Fibroblast of the conjunctiva (primary cell): Measurements from ENCODE around the gene ARMC3.
A peak's percentile ranks its signal among the peaks of the same experiment; 100 is the strongest.
"Not testable (repeated sequence)": the region's sequence is repeated elsewhere in the genome, so short reads cannot be mapped to it uniquely, and the experiment has no call there.

Experiments
- DNase-seq: peaks from one replicate; pipeline ENCODE4 v3.0.0-alpha.2; 2010; ENCODE audit warnings: low read depth

The ARMC3 gene

DNA sequence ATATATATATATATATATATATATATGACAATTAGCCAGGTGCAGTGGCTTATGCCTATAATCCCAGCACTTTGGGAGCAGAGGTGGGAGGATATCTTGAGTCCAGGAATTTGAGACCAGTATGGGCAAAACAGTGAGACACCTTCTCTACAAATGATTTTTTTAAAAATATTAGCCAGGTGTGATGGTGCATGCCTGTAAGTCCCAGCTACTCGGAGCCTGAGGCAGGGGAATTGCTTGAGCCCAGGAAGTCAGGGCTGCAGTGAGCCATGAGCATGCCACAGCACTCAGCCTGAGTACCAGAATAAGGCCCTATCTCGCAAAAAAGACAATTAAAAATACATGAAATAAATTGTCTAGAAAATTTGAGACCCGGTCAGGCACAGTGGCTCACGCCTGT, 120.3 kb downstream of the ARMC3 start:
- no peak for DNase-seq

DNA sequence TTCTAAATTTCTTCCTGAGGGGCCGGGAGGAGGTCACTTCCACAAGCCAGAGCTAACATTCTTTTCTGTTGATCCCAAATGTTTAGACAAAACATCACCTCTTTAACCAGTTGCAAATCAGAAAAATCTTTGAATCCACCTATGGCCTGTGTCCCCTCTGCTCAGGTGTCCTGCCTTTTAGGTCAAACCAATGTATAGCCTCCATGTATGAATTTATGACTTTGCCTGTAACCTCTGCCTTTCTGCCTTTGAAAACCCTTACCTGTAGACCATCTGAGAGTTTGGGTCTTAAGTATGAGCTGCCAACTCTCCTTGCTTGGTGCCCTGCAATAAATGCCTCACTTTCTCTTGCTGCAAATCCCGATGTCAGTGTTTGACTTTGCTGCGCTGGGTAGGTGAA, 123.4 kb downstream of the ARMC3 start:
- DNase-seq, result no peak

DNA sequence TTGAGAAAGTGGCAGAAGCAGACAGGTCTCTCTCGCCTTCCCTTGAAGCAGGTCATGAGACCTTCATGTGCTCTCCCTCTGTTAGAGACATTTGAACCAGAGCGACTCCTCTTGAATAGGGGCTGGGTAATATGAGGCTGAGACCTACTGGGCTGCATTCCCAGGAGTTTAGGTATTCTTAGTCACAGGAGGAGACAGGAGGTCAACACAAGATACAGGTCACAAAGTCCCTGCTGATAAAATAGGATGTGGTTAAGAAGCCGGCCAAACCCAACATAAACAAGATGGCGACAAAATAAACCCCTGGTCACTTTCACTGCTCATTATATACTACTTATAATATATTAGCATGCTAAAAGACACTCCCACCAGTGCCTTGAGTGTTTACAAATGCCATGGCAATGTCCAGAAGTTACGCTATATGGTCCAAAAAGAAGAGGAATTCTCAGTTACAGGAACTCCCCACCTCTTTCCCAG, 124.0 kb downstream of the ARMC3 start:
- no peak for DNase-seq

DNA sequence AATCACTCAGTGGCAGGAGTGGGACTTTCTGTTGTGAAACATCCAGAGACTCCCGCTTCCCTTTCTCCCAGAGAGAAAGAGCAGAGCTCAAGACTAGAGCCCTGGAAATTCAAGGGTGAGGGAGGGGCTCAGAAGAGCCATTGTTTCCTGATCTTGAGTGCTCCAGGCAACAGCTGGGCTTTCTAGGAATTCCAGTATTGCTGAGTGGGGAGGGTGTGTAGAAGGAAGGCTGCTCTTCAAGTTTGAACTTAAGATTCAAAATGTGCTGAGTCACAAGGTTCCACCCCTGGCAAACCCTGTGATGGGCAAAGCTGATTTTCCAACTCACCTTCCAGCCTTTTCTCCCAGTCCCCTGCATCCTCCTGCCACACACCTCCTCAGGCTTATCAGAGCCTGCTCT, 125.2 kb downstream of the ARMC3 start:
- DNase-seq, result no peak

DNA sequence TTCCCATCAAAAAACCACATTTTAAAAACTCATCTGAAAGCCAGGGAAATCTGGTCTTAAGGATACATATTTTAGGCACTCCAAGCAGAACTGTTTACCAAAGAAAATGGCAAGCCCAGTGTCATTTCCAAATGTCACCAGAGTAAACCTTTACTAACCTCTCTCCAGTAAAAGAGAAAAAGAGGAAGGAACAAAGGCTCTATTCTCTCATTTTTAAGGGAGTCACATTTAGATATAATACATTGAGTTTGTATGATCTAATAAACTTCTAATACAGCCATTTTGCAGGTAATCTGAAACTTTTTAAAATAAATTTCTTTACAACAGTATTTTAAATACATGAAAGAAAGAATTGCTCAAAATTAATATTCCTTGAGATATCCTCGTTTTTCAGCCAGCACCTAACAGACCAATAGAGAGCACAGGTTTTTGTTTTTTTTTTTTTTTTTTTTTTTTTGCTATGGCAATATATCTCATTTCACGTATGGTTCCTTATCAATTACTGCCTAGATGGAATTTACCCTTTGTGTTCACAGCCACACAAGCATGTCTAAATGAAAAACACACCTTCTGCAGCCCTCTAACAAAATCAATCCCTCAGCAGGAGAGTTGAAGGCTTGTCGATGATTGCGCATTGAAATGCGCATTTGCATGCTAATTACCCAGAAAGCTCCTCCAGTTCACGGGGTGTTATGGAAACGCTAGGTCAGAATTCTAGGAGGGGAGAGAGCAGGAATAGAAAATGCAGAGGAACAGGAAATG, 127.8 kb downstream of the ARMC3 start:
- DNase-seq, result no peak

DNA sequence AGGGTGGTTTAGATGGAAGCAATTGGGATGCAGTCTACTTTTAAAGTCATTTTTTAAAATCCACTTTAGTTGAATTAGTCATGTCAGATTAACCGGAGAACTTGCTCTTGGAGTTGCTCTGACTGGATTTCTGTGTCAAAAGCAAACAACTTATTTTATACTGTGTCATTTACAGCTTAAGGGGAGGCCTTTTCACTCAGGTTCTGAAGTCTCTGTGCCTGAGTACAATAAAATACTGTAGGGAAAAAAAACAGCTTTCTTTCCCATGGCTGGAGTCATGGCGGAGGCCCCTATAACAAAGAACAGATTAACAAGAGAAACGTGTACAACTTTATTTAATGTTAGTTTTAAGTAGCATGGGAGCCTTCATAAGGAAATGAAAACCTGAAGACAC, 128.3 kb downstream of the ARMC3 start:
- no peak for DNase-seq

DNA sequence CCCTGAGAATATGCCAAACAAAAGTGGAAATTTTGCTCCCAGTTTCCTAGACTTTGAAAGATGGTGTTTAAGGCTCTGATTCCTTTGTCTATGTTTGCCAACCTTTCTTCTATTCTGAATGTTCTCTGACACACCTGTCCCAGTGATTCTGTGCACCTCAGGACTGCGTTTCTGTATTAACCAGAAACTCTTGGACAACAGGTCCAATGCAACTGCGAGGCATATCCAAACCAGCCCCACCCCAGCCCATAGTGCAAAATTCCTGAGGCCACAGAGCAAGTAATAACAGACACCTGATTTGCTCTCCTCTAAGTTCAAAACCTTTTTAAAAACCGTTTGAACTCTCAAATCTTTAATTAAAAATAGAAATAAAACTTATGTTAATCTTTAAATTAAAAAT, 130.5 kb downstream of the ARMC3 start:
- DNase-seq, result no peak

DNA sequence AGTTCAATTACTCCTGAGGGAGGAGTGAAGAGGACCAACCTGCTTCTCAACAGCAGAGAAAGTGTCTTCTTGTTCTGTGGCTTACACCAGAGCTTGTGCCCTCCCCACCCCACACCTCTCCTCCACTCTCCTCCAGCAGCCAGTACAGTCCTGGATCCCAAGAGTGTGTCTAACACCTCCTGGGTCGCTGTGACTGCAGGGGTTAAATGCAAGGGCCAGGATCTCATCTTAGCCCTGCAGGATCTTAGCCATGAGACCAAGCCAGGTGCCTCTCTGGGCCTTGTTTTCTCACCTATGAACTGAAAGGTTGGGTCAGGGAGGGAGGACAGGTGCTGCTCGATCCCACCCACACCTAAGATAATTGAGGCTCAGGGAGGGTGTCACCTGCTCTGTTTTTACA, 133.1 kb downstream of the ARMC3 start:
- DNase-seq, result no peak

DNA sequence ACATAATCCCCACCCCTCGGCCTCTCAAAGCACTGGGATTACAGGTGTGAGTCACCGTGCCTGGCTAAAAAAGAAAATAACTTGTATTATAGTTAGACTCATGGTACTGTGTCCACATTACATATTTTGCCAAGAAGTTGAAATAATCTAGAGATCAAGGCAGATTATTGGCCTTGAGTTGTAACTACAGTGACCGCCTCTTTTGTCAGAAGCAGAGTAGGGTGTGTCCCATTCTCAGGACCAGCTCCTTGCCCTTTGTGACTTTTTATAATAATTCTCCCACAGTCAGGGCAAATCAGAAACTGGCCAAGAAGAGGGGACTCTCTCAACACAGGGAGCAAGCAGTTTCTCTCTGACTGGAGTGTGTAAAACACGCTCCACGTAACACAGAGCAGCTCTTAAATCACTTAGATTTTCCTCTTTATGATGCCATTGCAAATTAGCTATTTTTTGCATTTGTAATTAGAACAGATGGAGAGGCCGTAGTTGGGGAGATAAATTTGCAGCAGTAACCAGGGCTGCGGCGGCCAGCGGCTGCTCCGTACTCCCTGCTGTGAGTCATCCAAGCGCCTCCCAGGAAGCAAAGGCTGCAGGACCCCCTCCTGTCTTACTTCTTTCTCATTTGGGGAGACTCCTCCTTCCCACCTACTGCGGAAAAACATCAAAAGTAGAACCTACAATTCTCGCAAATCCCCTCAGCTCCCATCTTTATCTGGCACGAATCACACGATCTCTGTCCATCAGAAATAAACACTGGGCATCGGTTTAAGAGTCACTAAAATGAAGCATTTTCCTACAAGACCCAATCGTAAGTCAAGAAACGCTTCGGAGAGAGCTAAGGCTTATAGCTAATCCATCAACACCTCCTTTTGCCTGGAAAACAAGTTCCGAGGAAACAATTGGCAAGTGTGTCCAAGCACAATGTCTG, 135.5 kb downstream of the ARMC3 start:
- DNase-seq, result no peak

DNA sequence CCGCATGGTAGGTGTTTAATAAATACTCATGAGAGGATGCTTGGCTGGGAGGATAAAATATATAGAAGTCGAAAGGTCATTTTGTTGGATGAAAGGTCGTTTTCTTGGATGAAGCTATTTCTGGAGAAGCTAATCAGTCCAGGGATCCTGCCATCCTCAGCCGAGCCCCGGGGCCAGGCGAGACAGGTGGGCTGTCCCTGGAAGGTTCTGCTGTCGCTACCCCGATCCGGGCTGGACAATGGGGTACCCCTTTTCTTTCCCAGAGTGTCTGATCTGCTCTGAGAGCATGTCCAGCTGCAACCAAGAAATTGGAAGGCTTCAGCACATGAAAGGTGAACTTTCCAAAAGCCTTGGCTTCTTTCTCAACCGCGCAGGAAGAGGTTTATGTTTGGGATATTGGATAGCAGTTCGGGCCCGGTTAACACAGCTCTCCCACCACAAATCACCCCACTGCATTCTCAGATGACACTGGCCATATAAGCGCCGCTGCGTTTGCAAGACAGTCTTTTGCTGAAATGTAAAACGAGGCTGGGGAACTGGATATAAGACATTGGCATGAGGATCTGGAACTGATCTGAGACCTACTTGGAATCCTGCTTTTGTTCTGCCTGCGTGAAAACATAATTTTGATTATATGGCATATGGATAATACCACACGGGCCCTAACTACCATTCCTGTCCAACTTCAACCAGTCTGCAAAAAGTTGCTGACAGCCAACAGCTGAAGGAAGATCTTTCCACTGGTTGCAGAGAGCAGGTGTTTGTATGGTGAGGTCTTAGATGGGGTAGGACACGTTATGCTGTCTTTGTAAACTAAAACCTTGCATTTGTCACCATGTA, 136.3 kb downstream of the ARMC3 start:
- no peak for DNase-seq

DNA sequence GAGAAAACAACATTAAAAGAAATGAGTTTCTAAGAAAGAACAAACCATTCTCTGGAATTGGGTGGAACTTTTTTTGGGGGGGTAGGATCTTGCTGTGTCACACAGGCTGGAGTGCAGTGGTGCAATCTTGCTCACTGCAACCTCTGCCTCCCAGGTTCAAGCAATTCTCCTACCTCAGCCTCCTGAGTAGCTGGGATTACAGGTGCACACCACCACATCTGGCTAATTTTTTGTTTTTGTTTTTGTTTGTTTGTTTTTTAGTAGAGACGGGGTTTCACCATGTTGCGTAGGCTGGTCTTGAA, 136.9 kb downstream of the ARMC3 start:
- DNase-seq, result not testable (repeated sequence)

DNA sequence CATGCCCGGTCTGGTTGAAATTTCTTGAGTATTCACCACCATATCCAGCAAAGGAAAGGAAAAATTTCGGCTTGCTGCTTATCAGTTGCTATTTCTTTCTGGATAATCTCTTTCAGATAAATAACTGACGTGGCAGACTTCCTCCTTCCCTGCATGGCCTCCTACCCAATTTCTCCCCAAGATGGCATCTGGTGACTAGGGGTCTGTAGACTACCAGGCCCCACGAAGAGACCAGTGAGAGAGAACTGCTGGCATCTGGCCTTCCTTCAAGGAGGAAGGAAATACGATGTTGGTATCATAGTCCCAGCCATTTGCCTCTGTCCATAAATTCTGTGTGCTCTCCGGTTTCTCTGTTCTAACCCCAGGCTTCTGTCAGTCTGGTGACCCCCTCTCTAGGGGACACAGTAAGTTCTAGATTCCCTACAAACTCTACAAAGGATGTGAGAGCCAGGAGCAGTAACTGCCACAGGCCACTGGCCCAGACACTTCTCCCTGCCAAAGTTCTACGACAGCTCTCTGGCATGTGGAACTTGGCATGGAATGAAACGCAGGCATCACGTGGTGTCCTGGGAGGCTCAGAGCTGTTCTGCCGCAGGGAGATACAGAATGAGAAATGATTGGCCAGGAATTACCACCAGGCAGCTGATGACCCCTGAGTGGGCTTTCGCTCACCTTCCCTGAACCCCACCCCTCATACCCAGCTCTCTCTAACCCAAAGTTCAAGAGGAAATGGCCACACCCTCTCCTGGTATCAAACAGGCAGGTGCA, 137.5 kb downstream of the ARMC3 start:
- DNase-seq, result peak; percentile 38

DNA sequence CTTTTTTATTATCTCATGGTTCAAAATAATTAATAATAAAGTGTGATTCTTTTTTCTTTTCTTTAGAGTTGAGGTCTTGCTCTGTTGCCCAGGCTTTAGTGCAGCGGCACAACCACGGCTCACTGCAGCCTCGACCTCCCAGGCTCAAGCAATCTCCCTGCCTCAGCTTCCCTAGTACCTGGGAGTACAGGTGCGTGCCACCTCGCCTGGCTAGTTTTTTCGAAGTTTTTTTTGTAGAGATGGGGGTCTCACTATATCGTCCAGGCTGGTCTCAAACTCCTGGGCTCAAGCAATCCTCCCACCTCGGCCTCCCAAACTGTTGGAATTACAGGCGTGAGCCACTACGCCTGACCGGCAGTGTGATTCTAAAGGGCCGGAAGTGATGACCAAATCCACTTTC, 139.5 kb downstream of the ARMC3 start:
- no peak for DNase-seq

DNA sequence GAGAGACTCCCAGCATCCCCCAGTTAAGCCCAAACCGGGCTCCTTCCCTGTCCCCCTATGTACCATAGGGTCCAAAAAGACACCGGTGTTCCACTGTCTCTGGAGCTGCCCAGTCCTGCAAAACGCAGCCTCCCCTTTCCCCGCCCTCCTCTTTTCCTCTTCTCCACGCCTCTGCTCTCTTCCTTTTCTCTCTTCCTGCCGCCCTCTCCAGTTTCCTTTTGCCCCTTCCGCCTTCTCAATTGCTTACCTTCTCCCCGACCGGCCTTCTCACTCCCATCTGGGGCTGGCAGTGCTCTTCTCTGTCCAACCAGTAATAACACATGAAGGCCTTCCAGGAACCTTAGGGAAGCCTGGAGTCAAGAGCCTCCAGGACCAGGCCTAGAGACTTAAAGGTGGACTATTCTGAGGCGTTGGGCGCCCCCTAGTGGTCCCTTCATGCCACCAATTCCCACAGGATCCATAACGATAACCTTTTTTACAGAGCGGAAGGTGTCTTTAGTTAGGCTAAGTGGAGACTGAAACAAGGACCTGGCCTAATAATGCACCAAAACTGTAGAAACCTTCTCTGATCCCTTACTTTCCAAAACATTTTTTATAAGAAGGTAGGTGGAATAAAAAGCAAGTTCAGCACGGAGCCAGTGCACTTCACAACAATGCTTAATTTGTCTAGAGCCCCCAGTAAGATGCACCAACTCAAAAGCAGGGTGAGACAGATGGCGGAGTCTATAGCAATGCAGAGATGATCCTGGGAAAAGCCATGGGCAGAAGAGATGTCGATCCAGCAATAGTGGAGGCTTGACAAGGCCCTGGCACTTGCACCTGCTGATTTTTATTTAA, 140.3 kb downstream of the ARMC3 start:
- peak; percentile 58 for DNase-seq

DNA sequence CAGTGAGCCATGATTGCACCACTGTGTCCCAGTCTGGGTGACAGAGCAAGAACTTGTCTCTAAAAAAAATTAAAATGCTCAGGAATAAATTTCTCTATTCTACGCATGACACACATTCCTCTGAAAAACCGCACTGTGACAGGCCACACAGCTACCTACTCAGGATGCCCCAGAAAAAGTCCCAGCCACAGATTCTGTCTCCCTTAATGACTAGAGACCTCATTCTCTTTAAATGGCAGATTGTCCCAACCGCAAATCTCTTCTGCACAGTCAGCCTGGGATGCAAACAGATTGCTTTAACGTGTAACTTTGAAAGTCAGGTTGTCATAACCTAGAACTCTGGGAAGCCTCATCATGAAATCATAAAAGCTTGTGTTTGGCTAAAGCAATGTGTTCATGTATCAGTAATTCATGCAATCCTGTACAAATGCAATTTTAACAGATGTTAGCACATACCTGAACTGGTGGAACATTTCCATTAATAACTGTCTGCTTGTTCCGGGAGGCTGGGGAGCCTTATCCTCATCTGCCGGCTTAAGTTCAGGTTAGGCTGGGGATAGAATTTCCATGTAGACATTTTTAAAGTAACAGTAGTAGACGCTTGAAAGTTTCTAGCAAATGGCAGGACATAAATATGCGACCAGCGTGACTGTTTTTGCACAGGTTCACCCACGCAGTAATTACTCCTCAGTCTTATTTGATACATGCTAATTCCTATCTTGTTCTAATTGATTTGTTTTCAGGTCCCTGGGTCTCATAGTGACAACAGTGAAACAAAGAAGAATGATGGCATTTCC, 141.4 kb downstream of the ARMC3 start:
- DNase-seq, result no peak

DNA sequence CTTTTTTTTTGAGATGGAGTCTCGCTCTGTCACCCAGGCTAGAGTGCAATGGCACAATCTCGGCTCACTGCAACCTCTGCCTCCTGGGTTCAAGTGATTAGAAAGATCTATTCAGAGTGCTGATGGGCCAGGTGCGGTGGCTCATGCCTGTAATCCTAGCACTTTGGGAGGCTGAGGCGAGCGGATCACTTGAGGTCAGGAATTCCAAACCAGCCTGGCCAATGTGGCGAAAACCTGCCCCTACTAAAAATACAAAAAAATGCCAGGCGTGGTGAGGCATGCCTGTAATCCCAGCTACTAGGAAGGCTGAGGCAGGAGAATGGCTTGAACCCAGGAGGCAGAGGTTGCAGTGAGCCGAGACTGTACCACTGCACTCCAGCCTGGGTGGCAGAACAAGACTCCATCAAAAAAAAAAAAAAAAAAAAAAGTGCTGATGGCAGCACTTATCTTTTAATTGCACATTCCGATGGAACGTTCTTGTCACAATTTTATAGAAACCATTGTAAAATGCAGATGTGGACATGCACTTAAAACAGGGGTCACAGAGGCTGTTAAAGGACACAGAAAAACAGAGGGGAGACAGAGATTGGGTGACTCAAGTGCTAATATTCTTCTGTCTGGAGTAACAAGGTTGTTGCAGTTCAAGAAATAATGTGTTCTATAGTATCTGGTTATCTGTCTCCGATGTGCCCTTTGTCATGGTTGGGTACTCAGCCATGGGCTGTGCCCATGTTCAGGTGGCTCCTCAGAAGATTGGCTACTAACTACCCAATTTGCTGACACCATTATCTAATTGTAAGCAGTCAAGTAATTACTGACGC, 142.4 kb downstream of the ARMC3 start:
- DNase-seq, result not testable (repeated sequence)

DNA sequence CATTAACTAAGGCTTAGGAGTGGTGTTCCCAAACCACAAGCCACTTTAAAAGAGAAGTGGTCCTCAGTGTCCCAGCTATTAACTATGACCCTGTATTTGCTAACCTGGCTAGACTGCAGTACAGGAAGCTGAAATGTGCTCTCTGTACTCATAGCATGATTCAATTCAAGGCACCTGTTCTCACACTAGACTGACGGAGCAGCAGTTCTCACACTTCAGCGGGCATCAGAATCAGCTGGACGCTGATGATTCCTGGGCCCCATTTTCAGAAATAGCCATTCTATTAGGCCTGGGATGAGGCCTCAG, 143.0 kb downstream of the ARMC3 start:
- DNase-seq, result no peak

DNA sequence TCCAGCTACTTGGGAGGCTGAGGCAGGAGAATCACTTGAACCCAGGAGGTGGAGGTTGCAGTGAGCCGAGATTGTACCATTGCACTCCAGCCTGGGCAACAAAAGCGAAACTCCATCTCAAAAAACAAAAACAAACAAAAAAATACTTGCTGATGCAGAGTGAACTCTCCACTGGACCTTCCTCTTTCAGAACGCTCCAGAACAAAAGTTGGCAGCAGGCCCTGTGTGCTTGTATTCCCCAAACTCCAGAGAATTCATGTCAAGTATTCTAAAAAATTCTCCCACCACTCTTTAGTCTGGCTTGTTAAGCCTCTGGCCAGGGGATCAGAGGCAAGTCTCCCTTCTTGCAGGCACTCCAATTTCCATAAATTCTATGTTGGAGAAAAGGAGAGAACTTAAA, 144.7 kb downstream of the ARMC3 start:
- not testable (repeated sequence) for DNase-seq

DNA sequence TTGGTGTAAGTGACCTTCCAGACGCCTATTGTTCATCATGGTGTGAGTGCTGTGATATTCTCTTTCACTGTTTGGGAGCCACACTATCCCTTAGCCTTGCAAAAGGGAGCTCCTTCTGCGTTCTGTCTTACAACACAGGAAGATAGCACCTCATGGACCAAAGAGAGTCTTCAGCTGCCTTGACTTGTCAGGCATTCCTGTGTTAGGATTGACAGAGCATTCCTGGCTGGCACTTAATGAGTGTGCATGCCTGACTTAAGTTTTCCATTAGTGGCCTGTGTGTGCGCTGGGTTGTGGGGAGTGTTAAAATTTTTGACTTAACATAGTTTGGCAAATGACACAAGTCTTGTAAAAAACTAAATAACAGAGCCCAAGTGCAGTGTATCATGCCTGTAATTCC, 145.7 kb downstream of the ARMC3 start:
- DNase-seq, result no peak
